HG03442 (cell line): ENCODE measurements around the gene MMP24.
"Not testable (repeated sequence)": the region's sequence is repeated elsewhere in the genome, so short reads cannot be mapped to it uniquely, and the experiment has no call there.

ENCODE experiments used
- ATAC-seq: cut with Tn5 transposase; IDR thresholded peaks from one replicate; pipeline ENCODE4 v1.9.1; 2021; ENCODE audit warnings: mild to moderate bottlenecking, moderate library complexity; ENCODE audit not compliant: unreplicated experiment

MMP24 gene

DNA sequence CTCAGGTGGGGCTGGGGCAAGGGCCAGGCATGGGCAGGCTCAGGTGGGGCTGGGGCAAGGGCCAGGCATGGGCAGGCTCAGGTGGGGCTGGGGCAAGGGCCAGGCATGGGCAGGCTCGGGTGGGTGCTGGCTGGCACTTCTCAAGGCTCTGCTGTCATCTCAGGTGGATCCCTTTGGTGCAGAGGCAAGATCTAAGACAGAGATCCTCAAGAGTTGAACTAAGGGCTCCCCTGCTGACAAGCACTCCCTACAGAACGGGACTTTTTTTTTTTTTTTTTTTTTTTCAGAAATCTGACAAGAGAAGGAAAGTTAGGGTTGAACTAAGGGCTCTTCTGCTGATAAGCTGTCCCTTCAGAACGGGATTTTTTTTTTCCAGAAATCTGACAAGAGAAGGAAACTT is 26.5 kb downstream of the MMP24 start:
- no peak for ATAC-seq

DNA sequence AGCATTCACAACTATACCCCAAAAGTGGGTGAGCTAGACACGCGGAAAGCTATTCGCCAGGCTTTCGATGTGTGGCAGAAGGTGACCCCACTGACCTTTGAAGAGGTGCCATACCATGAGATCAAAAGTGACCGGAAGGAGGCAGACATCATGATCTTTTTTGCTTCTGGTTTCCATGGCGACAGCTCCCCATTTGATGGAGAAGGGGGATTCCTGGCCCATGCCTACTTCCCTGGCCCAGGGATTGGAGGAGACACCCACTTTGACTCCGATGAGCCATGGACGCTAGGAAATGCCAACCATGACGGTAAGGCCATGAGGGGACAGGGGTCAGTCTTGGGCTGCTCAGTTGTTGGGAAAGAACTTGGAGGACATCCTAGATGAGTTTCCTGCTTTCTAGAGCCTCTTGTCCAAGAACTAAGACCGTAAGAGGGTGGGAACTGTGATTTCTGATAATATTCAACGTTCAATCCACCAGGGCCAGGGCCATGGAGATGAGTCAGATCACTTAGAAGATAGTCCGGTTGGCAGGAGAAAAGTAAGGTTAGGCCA is 28.0 kb downstream of the MMP24 start:
- ATAC-seq, result no peak

DNA sequence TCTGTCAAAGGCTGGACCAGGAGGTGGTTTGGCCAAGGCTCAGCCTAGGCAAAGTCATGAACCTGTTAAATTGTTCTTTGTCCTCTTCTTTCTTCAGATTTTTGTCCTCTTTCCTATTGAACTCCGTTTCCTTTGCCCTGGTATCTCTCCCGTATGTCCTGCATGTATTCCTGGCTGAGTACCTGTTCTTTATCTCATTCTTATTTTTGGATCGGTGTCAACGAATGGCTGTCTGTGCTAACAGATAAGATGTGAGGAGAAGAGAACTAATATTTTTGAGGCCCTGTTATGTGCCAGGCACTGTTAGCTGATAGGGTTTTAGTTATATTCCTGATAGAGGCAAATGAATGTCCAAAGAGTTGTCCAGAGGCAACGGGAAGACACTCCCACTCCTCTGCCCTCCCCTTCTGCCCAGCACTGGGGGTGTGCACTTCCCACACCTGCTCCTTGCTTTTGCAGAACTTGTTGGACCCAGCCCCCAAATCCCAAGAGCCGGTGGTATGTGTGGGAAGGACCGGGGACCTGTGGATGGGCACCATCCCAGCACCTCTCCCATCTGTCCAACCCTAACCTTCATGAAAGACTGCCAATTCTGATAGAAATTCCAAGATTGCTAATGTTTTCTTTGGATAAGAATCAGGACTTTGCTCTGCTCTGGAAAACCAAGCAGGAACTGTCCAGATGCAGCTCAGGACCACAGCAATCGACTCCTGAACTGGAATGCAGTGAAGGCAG is 30.9 kb downstream of the MMP24 start:
- ATAC-seq, result no peak

DNA sequence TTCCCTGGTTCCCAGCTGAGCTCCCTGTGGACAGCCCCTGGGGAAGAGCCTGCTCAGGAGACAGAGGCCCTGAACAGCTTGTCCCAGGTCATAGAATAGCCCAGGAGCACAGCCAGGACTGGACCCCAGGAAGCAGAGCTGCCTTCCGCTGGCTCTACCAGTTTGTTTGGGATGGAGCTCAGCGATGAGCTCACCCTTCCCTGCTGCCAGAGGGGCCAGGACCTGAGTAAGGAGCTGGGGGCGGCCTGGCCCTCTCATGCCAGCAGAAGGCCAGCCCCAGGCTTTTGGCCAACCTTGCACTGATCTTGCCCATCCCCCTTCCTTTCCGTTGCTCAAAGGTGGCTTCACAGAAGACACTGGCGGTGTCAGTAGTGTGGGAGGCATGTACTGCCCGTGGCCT is 33.9 kb downstream of the MMP24 start:
- ATAC-seq, result no peak

DNA sequence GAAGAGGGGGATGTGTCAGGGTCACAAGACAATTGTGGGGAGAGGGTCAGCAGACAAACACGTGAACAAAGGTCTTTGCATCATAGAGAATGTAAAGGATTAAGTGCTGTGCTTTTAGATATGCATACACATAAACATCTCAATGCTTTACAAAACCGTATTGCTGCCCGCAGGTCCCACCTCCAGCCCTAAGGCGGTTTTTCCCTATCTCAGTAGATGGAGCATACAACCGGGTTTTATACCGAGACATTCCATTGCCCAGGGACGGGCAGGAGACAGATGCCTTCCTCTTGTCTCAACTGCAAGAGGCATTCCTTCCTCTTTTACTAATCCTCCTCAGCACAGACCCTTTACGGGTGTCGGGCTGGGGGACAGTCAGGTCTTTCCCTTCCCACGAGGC is 35.8 kb downstream of the MMP24 start:
- ATAC-seq, result not testable (repeated sequence)

DNA sequence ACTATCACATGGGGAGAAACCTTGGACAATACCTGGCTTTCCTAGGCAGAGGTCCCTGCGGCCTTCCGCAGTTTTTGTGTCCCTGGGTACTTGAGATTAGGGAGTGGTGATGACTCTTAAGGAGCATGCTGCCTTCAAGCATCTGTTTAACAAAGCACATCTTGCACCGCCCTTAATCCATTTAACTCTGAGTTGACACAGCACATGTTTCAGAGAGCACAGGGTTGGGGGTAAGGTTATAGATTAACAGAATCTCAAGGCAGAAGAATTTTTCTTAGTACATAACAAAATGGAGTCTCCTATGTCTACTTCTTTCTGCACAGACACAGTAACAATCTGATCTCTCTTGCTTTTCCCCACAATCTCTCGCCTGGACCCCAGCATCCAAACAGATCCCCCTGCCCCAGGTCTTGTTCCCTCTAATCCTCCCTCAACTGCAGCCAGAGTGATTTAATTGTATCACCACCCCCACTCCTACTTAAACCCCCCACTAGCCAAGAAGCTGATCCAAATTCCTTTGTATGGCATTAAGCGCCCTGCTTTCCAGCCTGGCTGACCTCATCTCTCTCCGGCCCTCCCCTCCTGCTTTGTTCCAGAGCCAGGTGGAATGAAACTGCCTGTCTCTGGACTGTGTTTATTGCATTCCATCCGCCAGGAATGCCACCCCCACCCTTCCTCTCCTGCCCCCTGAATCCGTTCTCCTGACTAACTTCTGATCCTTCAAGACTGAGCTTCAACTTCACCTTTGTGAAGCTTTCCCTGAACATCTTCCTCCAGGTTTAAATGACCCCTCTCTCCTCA is 36.4 kb downstream of the MMP24 start:
- ATAC-seq, result not testable (repeated sequence)

DNA sequence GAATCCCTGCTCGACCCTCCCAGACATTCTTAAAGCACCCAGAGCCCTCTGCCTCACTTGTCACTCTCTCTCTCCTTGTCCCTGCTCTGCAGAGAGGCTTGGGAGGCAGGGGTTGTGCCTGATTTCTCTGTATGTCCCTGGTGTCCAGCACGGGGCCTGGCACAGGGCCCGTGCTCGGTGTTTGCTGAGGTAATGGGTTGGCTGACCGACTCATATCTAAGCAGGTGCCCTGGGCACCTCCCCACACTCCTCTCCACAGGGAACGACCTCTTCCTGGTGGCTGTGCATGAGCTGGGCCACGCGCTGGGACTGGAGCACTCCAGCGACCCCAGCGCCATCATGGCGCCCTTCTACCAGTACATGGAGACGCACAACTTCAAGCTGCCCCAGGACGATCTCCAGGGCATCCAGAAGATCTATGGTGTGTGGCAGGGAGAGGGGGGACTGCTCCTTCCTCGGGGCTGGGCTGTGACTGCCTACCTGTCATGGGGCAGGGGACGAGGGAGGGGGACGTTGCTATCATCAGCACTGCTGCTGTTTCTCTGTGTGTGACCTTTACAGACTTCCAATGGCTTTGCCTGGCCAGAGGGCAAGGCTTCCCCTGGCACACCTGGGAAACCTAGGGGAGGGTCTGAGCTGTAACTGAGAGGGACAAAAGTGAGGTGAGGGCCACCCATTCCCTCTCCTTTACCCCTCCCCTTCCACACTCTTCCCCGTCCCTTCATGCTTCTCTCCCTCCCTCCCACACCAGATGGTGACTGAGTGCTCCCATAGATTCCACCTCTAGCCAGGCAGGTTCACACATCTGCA is 37.2 kb downstream of the MMP24 start:
- ATAC-seq, result no peak

DNA sequence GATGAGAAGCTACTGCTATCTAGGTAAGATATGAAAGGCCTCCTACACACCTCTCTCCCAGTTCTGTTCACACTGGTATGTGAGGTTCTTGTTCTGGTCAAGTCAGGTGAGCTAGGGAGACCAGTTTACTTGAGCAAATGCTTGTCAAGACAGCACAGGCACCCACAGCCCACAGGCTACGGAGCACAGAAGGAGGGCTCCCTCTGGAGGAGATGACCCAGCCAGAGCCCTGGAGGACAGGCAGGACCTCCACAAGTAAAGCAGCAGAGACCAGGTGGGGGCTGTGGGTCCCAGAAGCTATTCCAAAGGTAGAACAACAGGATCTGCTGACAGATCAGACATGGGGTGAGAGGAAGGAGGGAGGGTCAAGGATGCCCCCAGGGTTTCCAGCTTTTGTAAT is 38.3 kb downstream of the MMP24 start:
- ATAC-seq, result no peak

DNA sequence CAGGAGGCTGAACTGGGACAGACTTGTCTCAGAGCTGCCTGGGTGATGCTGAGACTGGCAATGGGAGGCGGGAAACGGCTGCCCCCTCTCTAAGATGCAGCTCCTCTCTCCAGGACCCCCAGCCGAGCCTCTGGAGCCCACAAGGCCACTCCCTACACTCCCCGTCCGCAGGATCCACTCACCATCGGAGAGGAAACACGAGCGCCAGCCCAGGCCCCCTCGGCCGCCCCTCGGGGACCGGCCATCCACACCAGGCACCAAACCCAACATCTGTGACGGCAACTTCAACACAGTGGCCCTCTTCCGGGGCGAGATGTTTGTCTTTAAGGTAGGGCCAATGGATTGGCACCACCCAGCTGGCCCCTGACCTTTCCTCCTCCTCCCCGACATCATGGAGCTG is 40.6 kb downstream of the MMP24 start:
- ATAC-seq, result no peak

DNA sequence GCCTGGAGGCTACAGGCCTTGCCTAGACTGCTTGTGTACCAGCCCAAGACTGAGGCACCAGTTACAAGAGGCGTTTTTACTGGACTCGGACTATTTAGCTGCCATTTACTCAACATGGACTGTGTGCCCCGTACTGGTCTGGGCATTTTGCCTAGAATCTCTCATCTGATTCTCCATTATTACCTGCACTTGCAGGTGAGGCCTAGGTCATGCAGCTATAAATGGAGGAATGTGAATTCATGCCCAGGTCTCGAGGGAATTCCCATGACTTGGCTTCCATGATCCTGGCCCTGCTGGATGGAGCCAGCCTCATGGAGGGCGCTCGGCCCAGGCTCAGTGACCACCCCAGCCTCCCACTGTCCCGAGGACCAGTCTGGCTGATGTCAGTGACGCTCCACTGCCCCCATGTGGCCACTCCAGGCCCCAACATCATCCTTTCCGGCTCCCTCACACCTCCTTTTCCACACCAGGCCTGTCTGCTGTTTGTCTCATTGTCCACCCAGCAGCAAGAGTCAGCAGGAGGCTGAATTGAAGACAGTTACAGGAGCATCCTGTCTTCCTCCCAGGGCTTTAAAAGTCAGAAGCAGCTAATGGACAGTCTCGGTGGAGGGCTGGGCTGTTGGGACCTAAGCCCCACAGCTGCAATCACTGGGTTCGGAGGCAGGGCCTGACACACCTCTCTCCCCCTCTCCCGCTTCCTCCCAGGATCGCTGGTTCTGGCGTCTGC is 42.7 kb downstream of the MMP24 start:
- no peak for ATAC-seq

DNA sequence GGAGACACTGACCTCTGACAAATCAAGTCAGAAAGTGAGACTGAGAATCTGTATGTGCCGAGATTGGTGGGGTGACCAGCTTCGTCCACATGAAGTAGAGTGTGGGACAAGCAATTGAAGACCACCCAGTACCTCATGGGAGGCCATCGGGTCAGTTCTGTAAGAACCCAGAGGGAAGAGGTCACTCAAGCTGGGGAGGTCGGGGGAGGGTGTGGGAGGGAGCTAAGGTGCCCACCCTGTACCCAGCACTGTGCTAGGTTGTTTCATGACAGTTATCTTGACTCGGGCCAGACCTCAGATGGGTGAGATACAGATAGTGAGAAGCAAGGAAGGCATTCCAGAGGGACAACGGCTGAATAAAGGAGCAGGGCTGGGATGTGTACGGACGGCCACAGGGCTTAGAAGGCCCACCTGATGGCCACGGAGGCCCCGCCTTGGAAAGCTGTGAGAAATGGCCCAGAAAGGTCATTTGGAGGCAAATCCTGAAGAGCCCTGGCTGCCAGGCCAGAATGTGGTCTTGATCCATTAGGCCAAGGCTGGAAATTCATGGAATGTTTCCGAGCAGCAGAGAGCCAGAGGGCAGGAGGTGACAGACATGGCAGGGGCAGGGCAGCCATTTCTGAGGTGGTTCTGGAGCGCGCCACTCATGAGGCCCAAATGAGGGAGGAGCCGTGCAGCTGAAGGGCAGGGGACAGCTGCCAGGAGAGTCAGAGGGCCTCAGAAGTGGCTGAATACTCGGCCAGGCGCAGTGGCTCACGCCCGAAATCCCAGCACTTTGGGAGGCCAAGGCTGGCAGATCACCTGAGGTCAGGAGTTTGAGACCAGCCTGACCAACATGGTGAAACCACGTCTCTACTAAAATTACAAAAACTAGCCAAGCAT is 43.8 kb downstream of the MMP24 start:
- no peak for ATAC-seq

DNA sequence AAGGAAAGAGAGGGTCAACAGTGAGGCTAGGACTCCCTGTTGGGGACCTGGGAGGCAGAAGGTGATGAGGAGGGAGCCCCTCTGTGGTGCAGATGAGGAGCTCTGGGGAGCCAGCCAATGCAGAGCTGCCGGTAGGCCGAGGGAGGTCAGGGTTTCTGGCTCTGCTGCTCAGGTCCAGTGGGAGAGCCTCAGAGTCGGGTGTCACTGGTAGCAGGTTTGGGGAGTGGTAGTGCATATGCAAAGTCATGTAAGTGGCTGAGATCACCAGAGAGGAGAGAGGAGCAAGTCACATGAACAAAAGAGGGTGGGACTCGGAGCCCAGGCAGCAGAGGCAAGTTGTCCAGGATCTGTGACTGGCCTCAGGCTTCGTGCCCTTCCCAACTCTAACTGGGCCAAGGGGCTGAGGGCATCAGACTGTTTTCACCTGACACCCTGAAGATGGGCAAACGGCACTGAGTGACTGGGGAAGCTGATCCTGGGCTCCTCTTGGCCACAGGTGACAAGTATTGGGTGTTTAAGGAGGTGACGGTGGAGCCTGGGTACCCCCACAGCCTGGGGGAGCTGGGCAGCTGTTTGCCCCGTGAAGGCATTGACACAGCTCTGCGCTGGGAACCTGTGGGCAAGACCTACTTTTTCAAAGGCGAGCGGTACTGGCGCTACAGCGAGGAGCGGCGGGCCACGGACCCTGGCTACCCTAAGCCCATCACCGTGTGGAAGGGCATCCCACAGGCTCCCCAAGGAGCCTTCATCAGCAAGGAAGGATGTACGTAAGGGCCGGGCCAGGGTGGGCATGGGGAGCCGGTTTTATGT is 44.8 kb downstream of the MMP24 start:
- no peak for ATAC-seq

DNA sequence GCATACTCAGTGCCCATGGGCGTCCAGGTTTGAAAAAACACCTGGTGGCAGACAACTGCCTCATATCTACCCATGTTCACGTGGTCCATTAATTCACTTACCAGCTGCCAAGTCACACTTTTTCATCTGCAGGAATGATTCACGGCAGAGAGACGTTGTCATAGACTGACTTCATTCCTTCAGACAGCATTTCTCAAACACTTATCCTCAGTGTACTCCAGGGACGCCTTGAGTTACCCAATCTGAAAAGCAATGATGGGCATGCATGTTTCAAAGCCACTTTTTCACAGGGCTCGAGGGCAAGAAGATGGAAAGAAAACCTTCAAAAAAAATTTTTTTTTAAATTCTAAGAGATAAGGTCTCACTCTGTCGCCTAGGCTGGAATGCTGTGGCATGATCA is 45.4 kb downstream of the MMP24 start:
- no peak for ATAC-seq

DNA sequence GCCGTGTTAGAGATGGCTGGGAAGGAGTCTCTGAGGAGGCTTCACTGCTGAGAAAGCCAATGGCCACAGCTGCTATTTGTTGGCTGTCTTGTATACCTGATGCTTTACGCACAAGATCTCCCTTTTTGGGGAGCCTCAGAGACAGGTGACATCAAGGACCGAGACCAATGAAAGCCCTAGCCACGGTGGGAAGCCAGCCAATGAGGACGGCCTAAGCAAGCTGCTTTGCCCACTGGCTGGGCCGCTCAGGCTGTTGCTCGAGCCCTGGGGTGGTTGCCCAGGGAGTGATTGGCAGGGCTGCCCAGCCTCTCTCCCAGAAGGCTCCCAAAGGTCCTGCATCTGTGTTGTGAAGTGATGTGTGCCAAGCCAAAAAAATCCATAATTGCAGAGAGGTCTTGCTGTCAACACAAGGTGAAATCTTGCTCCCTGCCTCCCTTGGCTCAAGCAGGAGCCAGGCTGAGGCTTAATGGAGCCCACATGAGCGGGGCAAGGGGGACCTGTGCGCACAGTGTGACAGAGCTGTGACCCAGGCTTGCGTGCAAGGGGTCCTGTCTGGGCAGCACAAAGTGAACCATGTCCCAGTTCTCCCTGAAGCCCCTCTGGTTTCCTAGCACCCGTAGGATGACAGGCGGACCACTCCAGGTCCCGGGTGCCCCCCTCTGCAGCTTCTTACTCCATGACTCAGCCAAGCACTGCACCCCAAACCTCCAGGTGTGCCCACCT is 47.1 kb downstream of the MMP24 start:
- ATAC-seq, result no peak

DNA sequence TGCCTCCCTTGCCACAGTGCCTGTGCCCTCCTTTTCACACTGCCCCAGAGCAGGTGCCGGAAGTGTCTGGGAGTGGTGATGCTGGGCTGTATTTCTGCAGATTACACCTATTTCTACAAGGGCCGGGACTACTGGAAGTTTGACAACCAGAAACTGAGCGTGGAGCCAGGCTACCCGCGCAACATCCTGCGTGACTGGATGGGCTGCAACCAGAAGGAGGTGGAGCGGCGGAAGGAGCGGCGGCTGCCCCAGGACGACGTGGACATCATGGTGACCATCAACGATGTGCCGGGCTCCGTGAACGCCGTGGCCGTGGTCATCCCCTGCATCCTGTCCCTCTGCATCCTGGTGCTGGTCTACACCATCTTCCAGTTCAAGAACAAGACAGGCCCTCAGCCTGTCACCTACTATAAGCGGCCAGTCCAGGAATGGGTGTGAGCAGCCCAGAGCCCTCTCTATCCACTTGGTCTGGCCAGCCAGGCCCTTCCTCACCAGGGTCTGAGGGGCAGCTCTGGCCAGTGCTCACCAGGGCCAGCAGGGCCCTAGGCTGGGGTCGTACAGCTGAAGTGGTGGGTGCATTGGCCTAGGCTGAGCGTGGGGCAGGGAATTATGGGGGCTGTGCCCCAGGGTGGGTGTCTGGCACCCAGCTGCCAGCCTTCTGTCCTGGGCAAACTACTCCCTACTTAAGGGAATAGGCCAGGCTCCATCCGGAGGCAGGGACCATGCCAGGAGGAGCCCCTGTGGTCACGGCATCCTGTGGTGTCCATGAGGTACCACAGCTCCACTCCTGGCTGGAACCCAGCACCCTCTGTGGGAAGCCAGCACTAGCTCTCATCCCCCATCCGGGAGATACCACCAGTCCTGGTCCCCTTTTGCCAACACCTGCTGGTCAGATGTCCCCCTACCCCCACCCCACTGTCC is 47.9 kb downstream of the MMP24 start:
- no peak for ATAC-seq

DNA sequence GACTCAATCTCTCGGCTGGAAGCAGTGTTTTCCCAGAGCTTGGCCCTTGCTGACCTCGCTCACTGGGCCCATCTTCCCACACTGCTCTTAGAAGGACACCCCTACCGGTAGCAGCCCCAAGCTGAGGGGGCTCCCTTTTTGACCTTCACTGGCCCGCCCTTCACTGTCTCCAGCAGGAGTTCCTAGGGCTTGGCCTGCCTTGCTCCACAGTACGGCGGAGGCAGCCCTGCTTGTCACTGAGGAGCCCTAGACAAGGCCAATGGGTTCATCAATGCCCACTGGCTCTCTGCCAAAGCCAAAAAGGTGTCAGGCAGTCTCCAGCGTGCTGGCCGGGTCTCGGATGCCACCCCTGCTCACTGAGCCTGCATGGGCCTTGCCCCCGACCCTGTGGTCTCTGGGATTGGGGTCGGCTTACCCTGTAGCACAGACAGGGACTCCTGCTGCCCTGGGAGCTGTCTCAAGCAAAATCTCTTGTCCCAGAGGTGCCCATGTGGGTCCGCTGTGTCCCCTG is 49.3 kb downstream of the MMP24 start:
- no peak for ATAC-seq

DNA sequence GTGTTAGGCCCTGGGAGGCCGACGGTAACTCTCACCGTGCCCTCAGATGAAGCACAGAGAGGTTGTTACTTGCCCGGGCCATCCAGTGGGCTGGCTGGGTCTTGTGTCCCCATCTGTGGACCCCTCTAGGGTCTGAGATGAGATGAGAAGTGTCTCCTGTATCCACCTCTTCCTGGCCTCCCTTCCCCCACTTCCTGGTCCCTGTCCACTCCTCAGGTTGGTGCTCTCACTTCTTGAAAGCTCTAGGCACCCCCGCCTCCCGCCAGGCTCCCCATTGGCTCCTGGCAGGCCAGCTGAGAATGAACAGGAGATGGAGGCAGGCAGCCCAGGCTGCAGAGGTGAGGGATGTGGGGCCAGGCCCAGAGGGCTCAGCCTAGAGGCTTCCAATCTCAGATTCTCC is 49.9 kb downstream of the MMP24 start:
- ATAC-seq, result no peak
